ENCODE results near the gene DCAF7. TPM values are rescaled to one million over a fixed set of nuclear protein-coding genes. Genes with fewer than 3 reads are reported as not detected.

DCAF7 gene
- total RNA-seq, 4 donors from 2014 or later = 24.9 to 45.2 (median 34.2) TPM

GRCh38 chr17:63601439-63602371 lies 51.4 kb downstream of the DCAF7 start:
- intact Hi-C loops (cut with DNase I) = loop anchor here (5.0 kb wide), 1 partner anchor 49 kb away; the partner anchor contains the start of gene DCAF7
- H3K4me3 ChIP-seq = peak overlapping the region; percentile 84 to 99 (median 88)
- H3K9me3 ChIP-seq = no peaks in the 10 kb centered on the region
- 50% methylated on average over 9 of the region's 9 CpGs for WGBS
- H3K27me3 ChIP-seq = no peaks in the 10 kb centered on the region
- H3K4me1 ChIP-seq = peaks cover 18 to 31% (median 21%) of the 10 kb centered on the region in 4 donors
- H3K27ac ChIP-seq (replicated peaks in 1 of 4) = peak overlapping the region; percentile 84 to 92 (median 90)
- H3K36me3 ChIP-seq = peaks cover 23 to 37% (median 34%) of the 10 kb centered on the region in 4 donors
- no peak for DNase-seq (ENCODE audit: extremely low spot score)
- TF ChIP-seq EP300 (IDR thresholded peaks at IDR 0.05) = no peak
- TF ChIP-seq POLR2A (IDR thresholded peaks at IDR 0.05; ENCODE audit: low read depth) = no peak
- TF ChIP-seq POLR2AphosphoS5 (IDR thresholded peaks at IDR 0.05) = no peak
- no peak for TF ChIP-seq CTCF (IDR thresholded peaks at IDR 0.05)

- WGBS = 76% methylated on average over 6 of the region's 6 CpGs
Measured at GRCh38 chr17:63609816-63610573, 59.7 kb downstream of the DCAF7 start.

GRCh38 chr17:63610854-63611253 lies 60.6 kb downstream of the DCAF7 start:
- H3K27ac ChIP-seq (replicated peaks in 1 of 4) = no peak overlapping the region
- peaks cover 0 to 6% (median 0%) of the 10 kb centered on the region in 4 donors for H3K4me1 ChIP-seq
- no peaks in the 10 kb centered on the region for H3K9me3 ChIP-seq
- TF ChIP-seq EP300 (IDR thresholded peaks at IDR 0.05) (no peak), CTCF (IDR thresholded peaks at IDR 0.05) (no peak), POLR2AphosphoS5 (IDR thresholded peaks at IDR 0.05) (no peak), POLR2A (IDR thresholded peaks at IDR 0.05; ENCODE audit: low read depth) (no peak)
- no peak overlapping the region for H3K4me3 ChIP-seq
- DNase-seq (ENCODE audit: extremely low spot score) = no peak
- intact Hi-C loops (cut with DNase I) = no loop called here
- peaks cover 28 to 54% (median 52%) of the 10 kb centered on the region in 4 donors for H3K36me3 ChIP-seq
- WGBS = 96% methylated on average over 8 of the region's 10 CpGs
- H3K27me3 ChIP-seq = no peaks in the 10 kb centered on the region

More at GRCh38 chr17:63609816-63610573, 59.7 kb downstream of the DCAF7 start:
- no peak for DNase-seq (ENCODE audit: extremely low spot score)
- Histone ChIP-seq H3K4me1 (peaks cover 0 to 6% (median 0%) of the 10 kb centered on the region in 4 donors), H3K27me3 (no peaks in the 10 kb centered on the region), H3K4me3 (no peak overlapping the region), H3K27ac (replicated peaks in 1 of 4) (no peak overlapping the region), H3K36me3 (peaks cover 36 to 63% (median 60%) of the 10 kb centered on the region in 4 donors), H3K9me3 (no peaks in the 10 kb centered on the region)
- TF ChIP-seq CTCF (IDR thresholded peaks at IDR 0.05) (no peak), POLR2AphosphoS5 (IDR thresholded peaks at IDR 0.05) (no peak), POLR2A (IDR thresholded peaks at IDR 0.05; ENCODE audit: low read depth) (no peak), EP300 (IDR thresholded peaks at IDR 0.05) (no peak)
- intact Hi-C loops (cut with DNase I) = no loop called here

GRCh38 chr17:63611354-63611753 lies 61.1 kb downstream of the DCAF7 start:
- Histone ChIP-seq H3K4me1 (peaks cover 0 to 6% (median 0%) of the 10 kb centered on the region in 4 donors), H3K36me3 (peaks cover 23 to 49% (median 47%) of the 10 kb centered on the region in 4 donors), H3K9me3 (no peaks in the 10 kb centered on the region), H3K27me3 (no peaks in the 10 kb centered on the region), H3K27ac (replicated peaks in 1 of 4) (no peak overlapping the region), H3K4me3 (no peak overlapping the region)
- WGBS = 93% methylated on average over 3 of the region's 3 CpGs
- intact Hi-C loops (cut with DNase I) = no loop called here
- TF ChIP-seq EP300 (IDR thresholded peaks at IDR 0.05) = no peak
- no peak for DNase-seq (ENCODE audit: extremely low spot score)

GRCh38 chr17:63613663-63614062 lies 63.4 kb downstream of the DCAF7 start:
- 94% methylated on average over 2 of the region's 2 CpGs for WGBS
- Histone ChIP-seq H3K4me3 (no peak overlapping the region), H3K27me3 (no peaks in the 10 kb centered on the region), H3K36me3 (peaks cover 2 to 26% (median 24%) of the 10 kb centered on the region in 4 donors), H3K27ac (replicated peaks in 1 of 4) (no peak overlapping the region), H3K9me3 (no peaks in the 10 kb centered on the region), H3K4me1 (peaks cover 0 to 6% (median 0%) of the 10 kb centered on the region in 4 donors)
- TF ChIP-seq EP300 (IDR thresholded peaks at IDR 0.05) (no peak), POLR2AphosphoS5 (IDR thresholded peaks at IDR 0.05) (no peak), CTCF (IDR thresholded peaks at IDR 0.05) (no peak), POLR2A (IDR thresholded peaks at IDR 0.05; ENCODE audit: low read depth) (no peak)
- intact Hi-C loops (cut with DNase I) = loop anchor here (2.0 kb wide), 1 partner anchor 189 kb away; no protein-coding TSS in a partner anchor
- DNase-seq (ENCODE audit: extremely low spot score) = no peak
